A673 (cell line): Measurements from ENCODE around the gene PIGQ. TPM values are rescaled to one million over a fixed set of nuclear protein-coding genes. Genes with fewer than 3 reads are reported as not detected.
A peak's percentile ranks its signal among the peaks of the same experiment; 100 is the strongest.

Source experiments
- Bru-seq: library from RNA; stranded (reverse); fragments of 400-500 nt; gene quantifications from one replicate; lab custom pipeline; 2021; lab: Mats Ljungman, UMichigan
- BruChase-seq, 2 experiments: library from RNA; stranded (reverse); fragments of 400-500 nt; gene quantifications; one replicate each; lab custom pipeline; 2021; lab: Mats Ljungman, UMichigan
- BruUV-seq: library from RNA; stranded (reverse); fragments of 400-500 nt; replicated peaks from 2 replicates; lab custom pipeline; 2021; lab: Mats Ljungman, UMichigan
- CTCF ChIA-PET: fragments of 300-600 bp; sonication (Branson Sonifier 250); formaldehyde crosslinking; loops from one replicate; lab custom pipeline; 2022; ENCODE audit warnings: antibody characterized with exemption; lab: Charles Lee
- POLR2A ChIA-PET: fragments of 300-600 bp; sonication (Branson Sonifier 250); formaldehyde crosslinking; loops from one replicate; lab custom pipeline; 2022; ENCODE audit warnings: antibody characterized with exemption; ENCODE audit not compliant: low non-redundant PET; lab: Charles Lee
- DNase-seq: peaks from one replicate; pipeline ENCODE4 v3.0.0-alpha.2; 2015; ENCODE audit warnings: low spot score
- H3K27ac ChIP-seq: fragments of 200-600 bp; sonication (generic); 2 replicates; pipeline ENCODE4 v1.5.1; 2016; ENCODE audit warnings: mixed run types, low read depth, mild to moderate bottlenecking, mixed read lengths, antibody characterized with exemption, low read length; ENCODE audit not compliant: poor library complexity, severe bottlenecking
- H3K27me3 ChIP-seq: fragments of 200-600 bp; sonication (generic); replicated peaks from 2 replicates; pipeline ENCODE4 v1.6.1; 2017; ENCODE audit warnings: mixed run types, low read depth, mild to moderate bottlenecking, mixed read lengths, antibody characterized with exemption, low read length; ENCODE audit not compliant: insufficient read depth, poor library complexity
- H3K36me3 ChIP-seq: fragments of 200-600 bp; sonication (generic); 2 replicates; pipeline ENCODE4 v1.6.1; 2016; ENCODE audit warnings: mixed run types, mild to moderate bottlenecking, mixed read lengths, antibody characterized with exemption, low read length; ENCODE audit not compliant: insufficient read depth, poor library complexity, severe bottlenecking
- H3K4me1 ChIP-seq: fragments of 200-600 bp; sonication (generic); 2 replicates; pipeline ENCODE4 v1.6.1; 2017; ENCODE audit warnings: mixed run types, mild to moderate bottlenecking, mixed read lengths, antibody characterized with exemption, low read length; ENCODE audit not compliant: insufficient read depth, poor library complexity, severe bottlenecking
- H3K4me3 ChIP-seq: fragments of 200-600 bp; sonication (generic); 2 replicates; pipeline ENCODE4 v1.5.1; 2016; ENCODE audit warnings: low read depth, mixed run types, mild to moderate bottlenecking, mixed read lengths, low read length; ENCODE audit not compliant: poor library complexity, severe bottlenecking
- H3K9me3 ChIP-seq: fragments of 200-600 bp; sonication (generic); 2 replicates; pipeline ENCODE4 v1.6.1; 2016; ENCODE audit warnings: mixed run types, low read depth, mild to moderate bottlenecking, mixed read lengths, antibody characterized with exemption, low read length; ENCODE audit not compliant: poor library complexity, severe bottlenecking
- CTCF ChIP-seq: fragments of 300-800, 200-600 bp; sonication (generic); conservative IDR thresholded peaks from 2 replicates; pipeline ENCODE4 v1.5.1; 2017; ENCODE audit warnings: low read depth, mild to moderate bottlenecking, antibody characterized with exemption, low read length, moderate library complexity, mixed read lengths
- EZH2 ChIP-seq: fragments of 200-600 bp; sonication (generic); IDR thresholded peaks from 2 replicates; pipeline ENCODE4 v1.6.1; 2017; ENCODE audit warnings: borderline replicate concordance, low read depth, mild to moderate bottlenecking, mixed read lengths, antibody characterized with exemption, low read length; ENCODE audit not compliant: poor library complexity, severe bottlenecking
- intact Hi-C: fragments of 100-400 bp; cut with micrococcal nuclease; formaldehyde crosslinking; loops from one replicate; pipeline ENCODE4 v1.10.0; 2022; ENCODE audit not compliant: unreplicated experiment
- long read RNA-seq: library from polyadenylated mRNA; stranded (forward); transcript quantifications from one replicate; pipeline ENCODE4 v2.0.0, GENCODE V29; 2022
- total RNA-seq: library from RNA; stranded (reverse); gene quantifications from 2 replicates; pipeline ENCODE4 v1.2.3, GENCODE V29; 2021

PIGQ gene
- total RNA-seq (59.4 and 65.7 TPM in 2 replicates), Bru-seq, nascent RNA (percentile 46 among the genes with signal in this experiment), BruChase-seq, experiment 1, labeled RNA remaining after a 2-hour chase (percentile 52 among the genes with signal in this experiment), BruChase-seq, experiment 2, labeled RNA remaining after a 6-hour chase (percentile 66 among the genes with signal in this experiment)
- long read RNA-seq, transcript PIGQ-203 (11 exons, 3,006 nt): minor isoform, 18 of 95 reads
- long read RNA-seq, transcript PIGQ-201 (10 exons, 2,846 nt): major isoform, 20 of 95 reads
- long read RNA-seq, transcript PIGQ-216 (1 exons, 1,046 nt): minor isoform, 5 of 95 reads
- long read RNA-seq, partial matches to known transcripts: 11 of 95 reads
- long read RNA-seq, other reads (novel, unspliced or antisense): 34 of 95 reads

- H3K27ac ChIP-seq: peak within 1 kb of the TSS; percentile 87
- peaks cover 11% of the 10 kb centered on the region for H3K4me1 ChIP-seq
- no peaks in the 10 kb centered on the region for H3K9me3 ChIP-seq
- intact Hi-C loops: no loop called here
- H3K27me3 ChIP-seq: no peaks in the 10 kb centered on the region
- H3K4me3 ChIP-seq: peak within 1 kb of the TSS; percentile 98
- TF ChIP-seq EZH2 (no peak), CTCF (no peak)
- ChIA-PET POLR2A (no interaction called here), CTCF (no interaction called here)
- peak; percentile 79 for DNase-seq
- BruUV-seq: no TSS peak
- H3K36me3 ChIP-seq: no peaks in the 10 kb centered on the region
These were observed at the start of gene PIGQ for GRCh38 chr16:569445-570254. Gene PIGQ, plus strand, starts transcription at chr16:569968. Its CDS starts 4,107 bp downstream, at chr16:574075.

- H3K4me3 ChIP-seq: no peak overlapping the region
- no peak overlapping the region for H3K27ac ChIP-seq
- peaks cover 4% of the 10 kb centered on the region for H3K4me1 ChIP-seq
- TSS peak; percentile 35 for BruUV-seq
- DNase-seq: no peak
- ChIA-PET CTCF (no interaction called here), POLR2A (no interaction called here)
- H3K36me3 ChIP-seq: peaks cover 12% of the 10 kb centered on the region
- intact Hi-C loops: no loop called here
- H3K27me3 ChIP-seq: no peaks in the 10 kb centered on the region
- no peaks in the 10 kb centered on the region for H3K9me3 ChIP-seq
- TF ChIP-seq EZH2: no peak
These were observed 48.9 kb upstream of the PIGQ start for GRCh38 chr16:520847-521246.

- Histone ChIP-seq H3K36me3 (peaks cover 12% of the 10 kb centered on the region), H3K4me3 (no peak overlapping the region), H3K4me1 (peaks cover 7% of the 10 kb centered on the region), H3K27ac (no peak overlapping the region), H3K9me3 (no peaks in the 10 kb centered on the region), H3K27me3 (no peaks in the 10 kb centered on the region)
- ChIA-PET POLR2A (no interaction called here), CTCF (no interaction called here)
- intact Hi-C loops: no loop called here
- no TSS peak for BruUV-seq
- DNase-seq: no peak
- no peak for TF ChIP-seq CTCF
- no peak for TF ChIP-seq EZH2
These were observed 48.2 kb upstream of the PIGQ start for GRCh38 chr16:521381-522210.
